Effector CD8-positive, alpha-beta T cell (primary cell): ENCODE measurements around the gene EFCAB14.
A peak's percentile ranks its signal among the peaks of the same experiment; 100 is the strongest.
"Not testable (repeated sequence)": the region's sequence is repeated elsewhere in the genome, so short reads cannot be mapped to it uniquely, and the experiment has no call there.

Experiments used
- DNase-seq: peaks from one replicate; lab custom pipeline; 2025; lab: John Stamatoyannopoulos, UW

The EFCAB14 gene

DNA sequence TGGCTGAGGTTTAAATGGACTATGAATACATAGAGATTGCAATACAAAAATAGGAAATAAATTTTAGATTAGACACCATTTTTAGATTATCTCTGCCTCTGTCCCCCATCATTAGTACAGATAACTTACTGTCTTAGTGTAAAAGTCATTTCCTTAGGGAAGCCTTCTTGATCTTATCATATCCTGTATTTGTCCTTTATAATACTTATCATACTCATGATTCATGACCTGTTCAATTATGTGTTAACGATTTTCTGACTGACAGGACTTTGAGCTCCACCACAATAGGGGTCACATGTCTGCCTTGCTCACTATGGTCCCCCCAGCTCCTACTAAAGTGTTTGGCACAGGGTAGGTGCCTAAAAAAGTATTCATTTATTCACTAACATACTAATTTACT lies 32.7 kb downstream of the EFCAB14 start:
- no peak for DNase-seq

DNA sequence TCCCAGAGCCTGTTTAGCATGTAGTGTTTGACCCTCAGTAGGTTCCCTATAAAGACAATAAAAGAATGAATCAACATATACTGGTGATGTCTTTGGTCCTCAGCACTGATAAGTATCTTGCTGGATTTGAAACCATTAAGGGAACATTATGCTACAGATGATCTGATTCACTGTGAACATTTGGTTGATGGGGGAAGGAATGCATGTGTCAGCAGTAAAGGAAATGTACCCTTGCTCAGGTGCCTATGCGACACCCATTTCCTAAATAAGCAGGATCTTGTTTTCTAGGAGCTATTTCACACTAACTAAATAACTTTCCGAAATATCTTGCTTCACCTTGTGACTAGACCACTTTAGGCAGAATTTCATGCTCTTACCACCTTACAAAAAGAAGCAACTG lies 34.2 kb downstream of the EFCAB14 start:
- no peak for DNase-seq

DNA sequence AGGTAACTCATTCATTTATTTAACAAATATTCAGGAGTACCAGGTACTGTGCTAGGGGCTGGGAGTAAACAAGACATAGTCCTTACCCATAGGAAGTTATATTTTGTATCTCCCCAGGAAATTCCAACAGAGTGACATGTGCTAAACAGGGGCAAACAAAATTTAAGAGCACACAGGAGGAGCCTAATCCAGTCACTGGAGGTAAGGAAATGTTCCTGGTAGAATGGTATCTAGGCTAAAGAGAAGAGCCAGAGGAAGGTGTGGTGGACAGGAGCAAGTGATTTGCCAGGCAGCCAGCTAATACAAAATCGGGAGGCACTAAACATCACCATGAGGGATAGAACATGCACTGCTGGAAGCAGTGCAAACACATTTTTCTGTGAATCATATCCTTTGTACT lies 36.9 kb downstream of the EFCAB14 start:
- no peak for DNase-seq

- no peak for DNase-seq
Observed at GRCh38 chr1:46681333-46682034, 37.4 kb downstream of the EFCAB14 start.

DNA sequence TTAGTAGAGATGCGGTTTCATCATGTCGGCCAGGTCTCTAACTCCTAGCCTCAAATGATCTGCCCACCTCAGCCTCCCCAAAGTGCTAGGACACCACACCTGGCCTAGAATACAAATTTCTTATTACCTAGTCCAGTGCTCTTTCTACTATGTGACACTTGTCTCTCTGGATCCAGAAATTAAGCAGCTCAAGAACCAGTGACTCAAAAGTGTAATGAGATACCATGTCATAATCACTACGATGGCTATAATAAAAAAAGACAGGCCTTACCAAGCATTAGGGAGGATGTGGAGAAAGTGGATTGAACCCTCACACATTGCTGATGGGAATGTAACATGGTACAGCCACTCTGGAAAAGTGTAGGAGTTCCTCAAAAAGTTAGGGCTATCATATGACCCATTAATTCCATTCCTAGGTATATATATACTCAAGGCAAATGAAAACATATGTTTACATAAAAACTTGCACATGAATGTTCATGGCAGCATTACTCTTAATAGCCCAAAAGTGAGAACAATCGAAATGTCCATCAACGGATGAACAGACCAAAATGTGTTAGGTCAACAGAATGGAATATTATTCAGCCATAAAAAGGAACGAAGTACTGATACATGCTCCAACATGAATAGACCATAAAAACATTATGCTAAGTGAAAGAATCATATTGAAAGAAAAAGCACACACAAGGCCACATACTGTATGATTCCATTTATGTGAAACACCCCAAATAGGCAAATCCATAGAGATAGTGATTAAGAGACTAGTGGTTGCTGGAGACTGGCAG lies 38.9 kb downstream of the EFCAB14 start:
- DNase-seq: no peak

- no peak for DNase-seq
Observed at GRCh38 chr1:46677339-46677738, 41.6 kb downstream of the EFCAB14 start.

- DNase-seq: no peak
Observed at GRCh38 chr1:46676531-46676930, 42.4 kb downstream of the EFCAB14 start.

GRCh38 chr1:46675549-46676314 lies 43.2 kb downstream of the EFCAB14 start:
- no peak for DNase-seq

GRCh38 chr1:46673749-46674182 lies 45.1 kb downstream of the EFCAB14 start:
- DNase-seq: no peak

DNA sequence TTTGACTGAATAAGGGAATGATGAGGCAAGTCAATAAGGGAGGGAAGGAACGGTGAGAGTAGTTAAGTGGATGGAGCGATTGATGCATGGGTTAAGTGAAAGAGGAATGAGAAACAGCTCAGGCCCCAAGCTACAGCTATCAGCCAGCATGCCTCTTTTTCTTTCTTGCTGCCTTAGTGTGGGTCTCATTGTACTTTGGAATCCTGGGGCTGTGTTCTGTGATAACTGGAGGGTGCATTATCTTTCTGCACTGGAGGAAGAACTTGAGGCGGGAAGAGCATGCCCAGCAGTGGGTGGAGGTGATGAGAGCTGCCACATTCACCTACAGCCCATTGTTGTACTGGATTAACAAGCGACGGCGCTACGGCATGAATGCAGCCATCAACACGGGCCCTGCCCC lies 46.2 kb downstream of the EFCAB14 start:
- no peak for DNase-seq

GRCh38 chr1:46671554-46671953 lies 47.4 kb downstream of the EFCAB14 start, which contains the start of gene TEX38:
TSS of gene TEX38 (plus strand) at chr1:46671854. CDS start at chr1:46671935, 81 bp downstream.
- DNase-seq: no peak

DNA sequence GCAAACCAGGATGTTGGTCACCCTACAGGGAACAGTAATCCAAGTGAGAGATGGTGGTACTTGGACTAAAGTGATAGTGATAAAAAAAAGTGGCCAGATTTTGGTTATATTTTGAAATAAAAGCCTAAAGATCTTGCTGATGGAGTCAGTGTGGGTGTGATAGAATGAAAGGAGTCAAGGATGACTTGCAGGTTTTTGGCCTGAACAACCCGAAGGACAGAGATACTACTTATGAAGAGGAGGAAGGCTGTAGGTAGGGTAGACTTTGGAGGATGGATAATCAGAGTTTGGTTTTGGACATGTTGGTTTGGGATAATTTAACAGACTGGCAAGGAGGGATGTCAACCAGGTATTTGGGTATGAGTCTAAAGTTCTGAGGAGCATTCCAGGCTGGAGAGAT lies 48.8 kb downstream of the EFCAB14 start:
- DNase-seq: no peak

DNA sequence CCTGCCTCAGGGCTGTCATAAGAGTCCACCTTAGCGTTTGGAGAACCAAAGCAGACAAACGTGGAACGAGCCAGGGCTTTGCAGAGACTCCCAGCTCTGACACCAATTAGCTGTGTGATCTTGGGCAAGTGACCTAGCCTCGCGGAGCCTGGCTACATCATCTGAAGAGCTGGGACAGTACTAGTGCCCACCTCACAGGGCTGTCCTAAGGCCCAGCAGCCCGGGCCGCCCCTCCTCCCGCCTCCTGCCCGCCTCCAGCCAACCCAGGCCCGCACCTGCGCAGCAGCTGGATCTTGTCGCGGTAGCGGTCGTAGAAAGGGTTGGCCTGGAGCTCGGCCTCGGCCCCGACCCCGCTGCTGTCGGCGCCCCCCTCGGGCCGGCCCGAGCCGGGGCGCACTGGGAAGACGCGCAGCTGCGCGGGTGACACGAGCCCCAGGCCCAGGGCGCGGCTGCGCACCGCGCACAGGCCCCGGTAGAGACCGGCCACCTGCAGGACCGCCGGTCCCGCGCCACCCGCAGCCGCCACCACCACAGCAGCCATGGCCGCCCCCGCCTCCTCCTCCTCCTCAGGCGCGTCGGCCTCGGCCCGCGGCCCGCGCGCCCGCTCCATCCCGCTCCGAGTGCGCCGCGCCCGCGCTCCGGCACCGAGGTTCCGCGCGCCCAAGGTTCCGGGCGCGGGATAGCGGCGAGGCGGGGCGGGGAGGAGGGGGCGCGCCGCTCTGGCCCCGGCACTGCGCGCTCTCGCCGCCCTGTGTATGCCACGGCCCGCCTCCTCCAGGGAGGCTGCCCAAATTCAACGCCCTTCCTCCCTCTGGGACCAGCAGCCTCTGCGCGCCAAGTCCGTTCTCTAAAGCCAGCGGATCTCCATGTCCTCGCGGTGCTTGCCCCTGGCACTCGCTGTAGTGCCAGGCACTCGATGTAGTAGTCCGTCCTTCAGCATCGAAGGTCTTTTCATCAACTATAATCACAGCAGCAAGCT lies 50.8 kb downstream of the EFCAB14 start, which contains the start of gene ATPAF1:
TSS of gene ATPAF1 (minus strand) at position 583 of the 979 bp plus-strand sequence. CDS start at position 541, 42 bp downstream.
- peak; percentile 6 for DNase-seq

DNA sequence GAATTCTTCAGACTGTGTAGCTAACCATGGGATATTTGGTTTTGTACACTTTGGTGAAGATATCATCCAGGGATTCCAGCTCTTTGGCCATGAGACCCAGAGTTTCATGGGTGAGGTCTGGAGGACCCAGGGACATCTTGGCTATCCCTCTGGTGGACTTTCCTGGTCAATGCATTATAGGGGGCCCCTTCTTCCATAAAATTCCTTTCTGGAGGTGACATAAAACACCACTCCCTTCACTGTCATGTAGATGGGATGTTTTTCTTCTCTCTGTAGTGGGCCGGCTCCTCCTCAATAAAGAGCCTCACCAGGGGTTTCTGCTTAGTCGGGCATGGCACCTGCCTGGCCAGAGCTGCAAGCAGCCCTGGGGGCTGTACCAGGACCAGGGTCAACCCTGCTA lies 52.9 kb downstream of the EFCAB14 start:
- no peak for DNase-seq

DNA sequence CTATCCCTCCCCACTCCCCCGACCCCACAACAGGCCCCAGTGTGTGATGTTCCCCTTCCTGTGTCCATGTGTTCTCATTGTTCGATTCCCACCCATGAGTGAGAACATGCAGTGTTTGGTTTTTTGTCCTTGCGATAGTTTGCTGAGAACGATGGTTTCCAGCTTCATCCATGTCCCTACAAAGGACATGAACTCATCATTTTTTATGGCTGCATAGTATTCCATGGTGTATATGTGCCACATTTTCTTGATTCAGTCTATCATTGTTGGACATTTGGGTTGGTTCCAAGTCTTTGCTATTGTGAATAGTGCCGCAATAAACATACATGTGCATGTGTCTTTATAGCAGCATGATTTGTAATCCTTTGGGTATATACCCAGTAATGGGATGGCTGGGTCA lies 56.0 kb downstream of the EFCAB14 start:
- not testable (repeated sequence) for DNase-seq

DNA sequence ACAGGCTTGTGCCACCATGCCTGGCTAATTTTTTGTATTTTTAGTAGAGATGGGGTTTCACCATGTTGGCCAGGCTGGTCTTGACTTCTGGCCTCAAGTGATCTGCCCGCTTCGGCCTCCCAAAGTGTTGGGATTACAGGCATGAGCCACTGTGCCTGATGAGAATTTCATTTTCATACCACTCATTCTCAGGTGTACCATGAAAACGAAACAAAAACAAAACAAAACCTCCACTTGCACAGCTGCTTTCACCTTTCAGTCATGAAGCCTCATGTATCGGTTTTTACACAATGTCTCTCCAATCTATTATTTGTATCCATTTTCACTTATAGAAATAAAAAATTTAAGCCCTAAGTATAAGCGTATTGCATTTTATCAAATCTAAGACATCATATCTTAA lies 58.8 kb downstream of the EFCAB14 start:
- not testable (repeated sequence) for DNase-seq

DNA sequence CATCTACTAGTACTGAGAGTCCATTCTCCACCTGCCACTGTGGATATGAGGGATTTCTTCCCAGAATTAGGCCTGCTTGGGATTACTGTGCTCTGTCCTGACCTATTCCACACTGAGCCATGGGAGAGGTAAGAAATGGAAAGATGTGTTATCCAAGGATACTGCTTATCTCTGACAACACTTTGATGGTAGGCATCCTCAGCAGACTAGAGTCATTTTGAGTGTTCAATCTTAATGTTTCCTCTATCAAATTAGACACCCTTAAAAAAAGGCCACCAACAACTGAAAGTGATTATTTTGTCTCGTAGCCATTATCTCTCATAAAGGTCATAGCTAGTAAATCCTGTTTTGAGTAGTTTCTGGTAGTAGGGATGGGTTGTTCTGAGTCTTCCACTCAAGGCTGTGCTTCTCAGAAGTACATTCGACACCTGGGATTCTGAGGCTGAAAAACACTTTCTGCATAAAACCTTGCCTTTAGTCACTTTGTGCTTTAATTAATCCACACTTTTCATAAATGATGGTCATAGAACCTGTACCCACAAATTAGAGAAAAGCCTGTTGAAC lies 59.5 kb downstream of the EFCAB14 start:
- no peak for DNase-seq

DNA sequence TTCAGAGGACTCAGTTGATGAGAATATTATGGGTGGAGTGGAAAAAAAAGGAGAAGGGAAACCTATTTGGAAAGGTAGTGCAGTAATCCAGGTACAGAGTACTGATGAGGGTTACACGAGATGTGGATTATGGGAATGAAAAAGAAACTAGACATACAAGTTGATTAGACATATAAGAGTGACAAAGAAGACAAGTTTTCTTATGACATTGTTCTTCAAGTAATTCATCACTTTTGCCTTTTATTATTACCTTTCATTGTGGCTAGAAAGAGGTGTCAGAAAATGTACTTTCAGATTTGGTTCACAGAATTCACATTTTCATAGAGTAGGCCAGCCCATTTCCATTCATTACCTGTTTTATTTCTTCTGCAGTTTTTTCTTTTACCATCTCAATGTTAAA lies 61.1 kb downstream of the EFCAB14 start:
- DNase-seq: no peak

- no peak for DNase-seq
Observed at GRCh38 chr1:46656643-46657042, 62.3 kb downstream of the EFCAB14 start.

DNA sequence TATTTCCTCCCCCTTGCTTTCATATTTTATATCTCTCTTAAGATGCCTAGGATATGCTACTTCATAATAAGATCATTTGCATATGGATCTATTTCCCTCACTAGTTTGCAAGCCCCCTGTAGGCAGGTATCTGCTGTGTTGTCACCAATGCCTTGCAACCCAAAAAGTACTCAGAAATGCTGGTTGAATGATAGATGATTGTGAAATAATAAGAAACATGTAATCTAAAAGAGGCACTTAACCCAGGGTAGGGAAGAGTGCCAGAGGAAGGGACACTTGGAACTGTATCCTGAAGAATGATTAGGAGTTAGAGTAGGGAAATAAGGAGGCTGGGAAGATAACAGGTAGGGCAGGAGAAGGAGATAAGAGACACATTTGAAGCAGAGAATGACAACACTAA lies 63.1 kb downstream of the EFCAB14 start:
- DNase-seq: no peak

DNA sequence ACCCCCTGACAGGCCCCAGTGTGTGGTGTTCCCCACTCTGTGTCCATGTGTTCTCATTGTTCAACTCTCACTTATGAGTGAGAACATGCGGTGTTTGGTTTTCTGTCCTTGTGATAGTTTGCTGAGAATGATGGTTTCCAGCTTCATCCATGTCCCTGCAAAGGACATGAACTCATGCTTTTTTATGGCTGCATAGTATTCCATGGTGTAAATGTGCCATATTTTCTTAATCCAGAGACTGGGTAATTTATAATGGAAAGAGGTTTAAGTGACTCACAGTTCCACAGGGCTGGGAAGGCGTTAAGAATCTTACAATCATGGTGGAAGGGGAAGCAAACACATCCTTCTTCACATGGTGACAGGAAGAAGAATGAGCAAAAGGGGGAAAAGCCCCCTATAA lies 64.2 kb downstream of the EFCAB14 start:
- DNase-seq: not testable (repeated sequence)
